HG02840 (cell line): ENCODE data around the gene LY6G6F.

ENCODE experiments used
- ATAC-seq: cut with Tn5 transposase; IDR thresholded peaks from one replicate; pipeline ENCODE4 v1.9.1; 2021; ENCODE audit warnings: mild to moderate bottlenecking, moderate library complexity, moderate number of reproducible peaks; ENCODE audit not compliant: unreplicated experiment, low FRiP score

Gene LY6G6F

GRCh38 chr6:31722173-31722572 lies 15.5 kb downstream of the LY6G6F start:
- ATAC-seq: no peak

DNA sequence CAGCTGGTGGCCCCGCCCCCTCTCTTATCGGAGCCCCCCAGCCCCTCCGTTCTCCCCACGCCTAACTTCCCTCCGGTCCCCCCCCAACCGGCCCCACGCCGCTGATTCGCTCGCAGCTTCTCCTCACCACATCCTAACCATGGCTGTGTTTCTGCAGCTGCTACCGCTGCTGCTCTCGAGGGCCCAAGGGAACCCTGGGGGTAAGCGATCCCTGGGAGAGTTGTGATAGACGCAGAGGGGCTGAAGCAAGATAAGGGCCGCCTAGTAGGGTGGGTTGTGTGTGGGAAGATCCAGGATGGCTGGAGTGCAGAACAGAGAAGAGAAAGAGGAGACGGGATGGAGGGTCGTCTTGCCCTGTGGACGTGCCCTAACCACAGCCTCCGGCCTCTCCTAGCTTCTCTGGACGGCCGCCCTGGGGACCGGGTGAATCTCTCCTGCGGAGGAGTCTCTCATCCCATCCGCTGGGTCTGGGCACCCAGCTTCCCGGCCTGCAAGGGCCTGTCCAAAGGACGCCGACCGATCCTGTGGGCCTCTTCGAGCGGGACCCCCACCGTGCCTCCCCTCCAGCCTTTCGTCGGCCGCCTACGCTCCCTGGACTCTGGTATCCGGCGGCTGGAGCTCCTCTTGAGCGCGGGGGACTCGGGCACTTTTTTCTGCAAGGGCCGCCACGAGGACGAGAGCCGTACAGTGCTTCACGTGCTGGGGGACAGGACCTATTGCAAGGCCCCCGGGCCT lies 16.7 kb downstream of the LY6G6F start, which contains the start of gene MPIG6B:
Gene MPIG6B, plus strand, starts transcription at position 129 of the 735 bp plus-strand sequence. Its CDS starts 11 bp downstream, at position 140.
- ATAC-seq: no peak

DNA sequence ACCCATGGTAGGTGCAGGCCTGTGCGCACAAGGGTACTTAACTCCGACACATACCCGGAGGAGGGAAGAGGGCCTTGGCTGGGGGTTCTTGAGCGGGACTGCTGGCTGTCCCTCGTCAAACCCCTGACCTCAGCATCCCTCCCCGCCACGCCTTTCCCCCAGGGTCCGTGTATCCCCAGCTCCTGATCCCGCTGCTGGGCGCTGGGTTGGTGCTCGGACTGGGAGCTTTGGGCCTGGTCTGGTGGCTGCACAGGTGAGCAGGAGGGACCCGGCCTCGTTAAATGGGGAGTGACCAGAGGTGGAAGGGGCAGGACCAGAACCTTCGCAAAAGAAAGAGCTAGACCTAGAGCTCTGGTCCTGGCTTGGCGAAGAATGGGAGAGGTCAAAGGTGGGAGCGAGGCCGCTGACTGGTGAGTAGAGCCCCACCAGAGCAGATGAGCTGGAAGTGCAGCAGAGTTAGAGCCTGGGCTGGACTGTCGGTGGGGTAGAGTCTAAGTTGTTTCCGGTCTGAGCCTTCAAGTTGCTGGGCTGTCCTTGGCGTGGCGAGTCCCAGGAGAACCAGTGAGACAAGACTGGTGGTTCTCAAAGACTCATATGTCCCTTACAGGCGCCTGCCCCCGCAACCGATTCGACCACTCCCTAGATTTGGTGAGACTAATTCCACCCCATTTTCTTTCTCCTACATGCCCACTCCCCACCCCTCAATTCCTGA lies 17.5 kb downstream of the LY6G6F start:
- no peak for ATAC-seq

GRCh38 chr6:31725502-31726350 lies 19.1 kb downstream of the LY6G6F start:
- no peak for ATAC-seq

- ATAC-seq: peak; percentile 42
These were observed 20.5 kb downstream of the LY6G6F start for GRCh38 chr6:31727034-31727716.

DNA sequence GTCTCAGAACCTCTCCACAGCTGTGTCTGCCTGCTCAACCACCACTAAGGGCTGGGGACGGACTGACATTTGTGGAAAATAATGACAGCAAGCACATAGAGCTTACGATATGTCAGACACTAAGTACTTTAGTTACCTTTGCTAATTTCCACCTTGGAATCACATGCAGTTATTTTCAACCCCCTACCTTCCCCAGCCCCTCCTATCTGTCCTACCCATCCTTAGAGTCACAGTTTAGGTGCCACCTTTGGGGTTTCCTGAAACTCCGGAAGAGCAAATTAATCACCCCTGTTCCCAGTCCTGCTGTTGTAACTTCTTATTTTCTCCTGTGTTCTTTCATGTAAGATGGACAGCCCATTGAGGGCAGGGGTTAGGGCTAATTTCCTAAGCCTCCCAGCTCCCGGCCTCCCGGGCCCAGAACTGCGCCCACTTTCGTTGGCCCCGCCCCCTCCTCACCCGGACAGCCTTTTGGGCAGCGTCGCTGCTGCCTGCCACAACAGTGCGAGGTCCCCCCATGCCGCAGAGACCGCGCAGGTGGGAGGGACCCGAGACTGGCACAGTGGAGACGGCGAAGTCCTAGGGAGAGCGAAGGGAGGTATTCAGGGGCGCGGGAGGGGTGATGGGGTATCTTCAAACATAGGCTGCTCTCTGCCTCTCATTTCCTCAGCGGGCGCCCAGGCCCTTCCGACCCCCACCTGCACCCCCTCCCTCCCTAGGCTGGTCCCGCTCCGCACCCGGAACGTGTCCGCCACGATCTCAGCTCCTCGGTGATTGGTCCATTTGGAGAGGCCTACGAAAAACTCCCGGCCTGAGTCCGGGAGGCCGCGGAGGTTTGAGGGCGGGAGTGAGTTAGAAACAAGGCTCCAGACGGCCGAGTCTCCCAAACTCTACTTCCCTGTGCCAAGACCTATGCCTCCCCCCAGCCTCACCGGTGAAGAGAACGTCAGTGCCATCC lies 21.3 kb downstream of the LY6G6F start:
- no peak for ATAC-seq

DNA sequence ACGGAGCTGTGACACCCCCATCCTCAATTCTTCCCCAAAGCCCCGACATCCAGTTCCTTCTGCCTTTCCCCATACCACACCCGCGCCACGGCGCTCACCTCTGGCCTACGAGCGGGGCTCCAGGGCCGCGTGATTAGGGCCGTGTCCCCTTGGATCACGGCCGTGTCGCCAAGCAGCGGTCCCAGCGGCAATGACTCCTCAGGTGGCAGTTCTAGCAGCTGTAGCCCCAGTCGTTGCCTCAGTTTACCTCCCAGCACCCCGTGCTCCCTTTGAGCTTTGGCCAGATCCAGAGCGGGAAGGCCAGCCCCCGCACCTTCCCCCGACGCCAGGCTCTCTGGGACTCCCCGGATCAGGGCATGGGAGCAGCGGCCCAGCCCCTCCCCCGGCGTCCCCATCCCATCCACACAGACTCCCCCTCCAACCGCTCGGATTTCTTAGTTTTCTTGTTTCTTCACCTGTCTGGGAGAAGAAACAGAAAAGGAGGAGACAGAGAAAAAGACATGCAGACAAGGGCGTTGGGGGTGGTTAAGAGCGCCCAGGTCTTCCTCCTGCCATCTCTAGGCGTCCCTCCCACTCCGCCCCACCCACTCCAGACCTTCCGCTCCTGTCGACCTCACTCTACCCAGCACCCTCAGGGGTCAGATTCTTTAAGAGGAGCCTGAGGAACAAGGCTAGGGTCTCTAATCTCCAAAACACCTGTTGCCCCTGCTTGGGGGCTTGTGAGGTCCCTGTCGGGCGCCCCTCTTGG lies 22.3 kb downstream of the LY6G6F start, which contains the start of gene DDAH2:
Gene DDAH2, minus strand, starts transcription at position 533 of the 748 bp plus-strand sequence. Its CDS starts 138 bp downstream, at position 395.
- ATAC-seq: no peak

DNA sequence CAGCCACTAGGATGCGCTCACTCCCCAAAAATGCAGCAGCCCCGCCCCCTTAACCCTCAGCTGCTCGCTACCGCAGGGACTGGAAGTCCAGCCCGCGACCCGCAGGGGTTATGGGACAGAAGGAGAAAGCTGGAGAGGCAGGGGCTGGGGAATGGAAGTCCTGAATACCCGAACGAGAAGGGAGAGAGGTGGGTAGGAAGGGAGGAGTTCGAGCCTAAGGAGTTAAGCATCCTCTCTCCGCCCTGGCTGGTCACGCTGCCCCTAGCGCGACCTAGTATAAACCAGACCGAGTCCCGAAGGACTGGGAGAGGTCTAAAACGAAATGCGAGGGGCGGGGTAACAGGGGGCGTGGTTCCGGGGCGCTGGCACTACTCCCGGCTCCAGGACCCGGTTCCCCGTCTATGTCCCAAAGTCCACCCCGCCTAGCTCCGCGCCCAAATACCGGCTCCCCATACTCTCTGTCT lies 22.9 kb downstream of the LY6G6F start:
- peak; percentile 44 for ATAC-seq

GRCh38 chr6:31729979-31730630 lies 23.4 kb downstream of the LY6G6F start:
- peak; percentile 30 for ATAC-seq

DNA sequence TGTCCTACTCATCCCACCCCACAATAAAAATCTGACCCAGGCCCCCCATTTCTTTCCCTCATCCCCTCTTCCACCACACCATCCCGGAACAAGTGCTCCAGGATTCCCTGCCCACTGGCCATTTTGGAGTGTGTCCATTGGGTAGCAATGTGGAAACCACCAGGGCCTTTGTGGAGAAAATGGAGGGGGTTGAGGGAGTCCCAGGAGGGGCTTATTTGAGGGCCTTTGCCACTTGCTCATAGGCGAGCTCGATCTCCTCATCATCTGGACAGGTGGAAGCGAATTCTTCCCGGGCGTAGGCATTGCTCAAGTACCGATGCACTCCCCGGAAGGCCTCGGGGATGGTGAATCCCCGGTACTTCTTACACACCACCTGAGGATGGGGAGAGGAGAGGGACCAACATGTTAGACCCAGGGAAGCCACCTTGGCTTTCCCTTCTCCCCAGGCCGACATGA lies 24.0 kb downstream of the LY6G6F start:
- no peak for ATAC-seq

DNA sequence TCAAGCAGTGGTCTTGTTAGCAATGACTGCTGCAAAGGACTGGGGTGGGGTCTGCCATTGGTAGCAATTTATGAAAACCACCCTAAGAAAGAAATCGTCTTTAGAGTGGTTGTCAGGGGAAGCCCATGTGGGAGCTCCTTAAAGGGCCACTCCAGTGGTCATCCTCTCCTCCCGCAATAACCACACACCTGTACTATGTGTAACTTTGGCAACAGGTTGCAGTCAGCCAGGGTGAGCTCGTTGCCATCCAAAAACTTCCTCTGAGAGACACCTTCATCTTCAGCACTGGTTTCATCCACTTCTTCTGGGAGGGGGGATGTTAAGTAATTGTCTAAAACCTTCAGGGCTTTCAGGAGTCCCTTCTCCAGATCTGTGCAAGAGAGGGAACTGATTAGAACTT lies 25.4 kb downstream of the LY6G6F start:
- ATAC-seq: no peak

- no peak for ATAC-seq
These were observed 27.1 kb downstream of the LY6G6F start for GRCh38 chr6:31733734-31734133.

GRCh38 chr6:31734247-31734820 lies 27.7 kb downstream of the LY6G6F start:
- no peak for ATAC-seq

GRCh38 chr6:31734821-31735406 lies 28.2 kb downstream of the LY6G6F start:
- ATAC-seq: no peak

GRCh38 chr6:31736021-31736767 lies 29.5 kb downstream of the LY6G6F start, which contains the start of gene CLIC1:
Gene CLIC1, minus strand, starts transcription at chr6:31736530. Its CDS starts 230 bp downstream, at chr6:31736300.
- ATAC-seq: no peak

- ATAC-seq: no peak
These were observed 30.2 kb downstream of the LY6G6F start for GRCh38 chr6:31736768-31737314.
